HG02970 (cell line): ENCODE measurements around the gene ENG.
"Not testable (repeated sequence)": the region's sequence is repeated elsewhere in the genome, so short reads cannot be mapped to it uniquely, and the experiment has no call there.

Experiments used
- ATAC-seq: cut with Tn5 transposase; IDR thresholded peaks from one replicate; pipeline ENCODE4 v1.9.1; 2021; ENCODE audit warnings: mild to moderate bottlenecking, moderate library complexity, moderate number of reproducible peaks; ENCODE audit not compliant: unreplicated experiment, low FRiP score

Gene ENG

DNA sequence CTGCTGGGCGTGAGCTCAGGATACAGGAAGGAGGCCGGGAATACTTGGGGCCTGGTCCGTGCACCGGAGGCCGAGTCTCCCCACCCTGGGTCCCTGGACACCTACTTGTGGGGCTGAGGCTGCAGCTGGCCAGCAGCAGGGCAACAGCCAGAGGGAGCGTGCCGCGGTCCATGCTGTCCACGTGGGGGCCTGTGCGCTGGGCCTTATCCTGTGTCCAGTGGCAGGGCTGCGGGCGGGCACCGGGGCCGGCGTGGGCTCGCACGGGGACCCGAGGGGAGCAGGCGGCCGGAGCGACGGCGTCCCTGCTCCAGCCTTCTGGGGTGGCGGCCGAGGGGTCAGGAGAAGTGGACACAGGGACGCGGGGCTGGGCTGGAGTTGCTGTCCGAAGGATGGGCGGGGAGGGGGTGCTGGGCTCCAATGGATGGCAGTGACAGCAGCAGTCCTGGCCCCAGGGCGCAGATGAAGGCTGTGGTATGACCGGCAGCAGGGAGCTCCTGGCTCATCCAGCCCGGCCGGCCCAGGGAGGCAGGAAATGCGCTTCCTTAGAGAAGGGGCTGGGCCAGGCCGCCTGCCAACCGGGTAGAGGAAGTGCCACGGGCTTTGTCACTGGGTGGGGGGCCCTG, at the start of gene ENG:
ENG (minus strand) TSS at position 475 of the 623 bp plus-strand sequence; CDS start at position 172, 303 bp downstream.
- ATAC-seq = no peak

DNA sequence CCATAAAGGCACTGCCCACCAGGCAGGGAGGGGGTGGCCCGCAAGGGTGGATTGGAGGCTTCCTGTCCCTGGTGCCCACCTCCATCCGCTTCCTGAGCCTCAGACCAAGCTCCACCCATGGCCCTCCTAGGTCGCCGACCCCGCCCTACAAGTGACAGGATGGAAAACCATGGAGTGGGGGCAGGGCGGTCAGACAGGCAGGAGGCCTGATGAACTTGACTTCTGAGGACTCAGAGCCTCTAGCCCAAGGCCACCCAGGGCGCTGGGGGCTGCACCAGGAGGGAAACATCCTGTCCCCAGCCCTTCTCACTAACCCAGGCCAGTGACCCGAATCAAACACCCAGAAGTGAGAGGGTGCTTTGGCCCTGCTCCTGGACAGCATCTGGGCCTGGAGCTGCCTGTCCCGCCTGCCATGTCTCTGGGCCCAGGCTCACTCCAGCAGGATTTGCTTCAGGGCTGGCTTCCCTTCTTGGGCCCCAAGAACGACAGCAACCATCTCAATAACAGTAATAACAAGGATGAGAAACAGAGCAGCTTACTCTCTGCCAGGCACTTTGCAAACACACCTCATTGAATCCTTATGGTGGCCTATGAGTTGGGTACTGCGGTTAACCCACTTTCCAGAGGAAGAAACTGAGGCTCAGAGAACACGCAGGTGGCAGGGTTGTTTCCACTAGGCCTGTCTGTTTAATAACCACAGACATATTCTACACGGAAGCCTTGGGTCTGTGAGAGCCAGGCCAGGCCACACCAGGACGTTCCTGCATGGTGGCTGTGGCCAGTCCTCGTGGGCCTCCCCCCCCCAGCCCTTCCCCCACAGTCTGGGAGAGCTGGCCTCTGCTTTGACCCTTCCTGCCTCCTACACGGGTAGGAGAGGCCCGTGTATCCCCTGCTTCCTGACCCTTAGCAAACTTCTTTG, 49.4 kb upstream of the ENG start:
- no peak for ATAC-seq

- peak; percentile 65 for ATAC-seq
Observed at GRCh38 chr9:127899128-127899943, 44.9 kb upstream of the ENG start, which contains the start of gene ST6GALNAC6. Gene ST6GALNAC6 (minus strand): TSS chr9:127899603. CDS start chr9:127897981, 1,622 bp downstream.

DNA sequence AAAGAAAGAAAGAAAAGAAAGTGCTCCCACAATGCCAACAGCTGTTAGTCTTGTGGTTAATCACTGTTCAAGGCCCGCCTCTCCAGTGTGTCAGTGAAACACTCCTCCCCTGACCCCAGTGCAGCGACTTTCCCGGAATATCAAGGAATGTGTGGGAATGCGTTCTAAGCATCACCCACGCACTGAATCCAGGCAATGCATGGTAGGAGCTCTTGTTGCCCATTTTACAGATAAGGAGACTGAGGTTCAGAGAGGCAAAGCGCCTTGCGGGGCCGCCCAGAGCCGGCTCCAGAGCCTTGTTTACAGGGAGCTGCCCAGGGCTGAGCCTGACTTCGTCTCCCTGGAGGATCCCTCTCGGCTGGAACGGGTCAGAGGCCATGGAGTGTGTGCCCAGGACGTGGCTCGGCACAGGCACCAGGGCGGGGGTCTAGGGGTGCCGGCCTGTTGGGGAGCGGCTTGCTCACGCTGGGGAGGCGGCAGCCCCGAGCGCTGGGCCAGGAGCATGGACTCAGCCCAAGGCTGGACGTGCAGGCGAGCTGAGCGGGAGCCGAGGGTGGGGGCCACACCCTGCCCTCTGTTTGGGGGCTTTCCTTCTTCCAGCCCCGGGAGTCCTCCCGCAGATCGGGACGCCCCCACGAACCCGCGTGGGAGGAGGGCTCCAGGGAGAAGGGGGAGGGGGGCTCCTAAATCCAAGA, 44.1 kb upstream of the ENG start:
- ATAC-seq = no peak

DNA sequence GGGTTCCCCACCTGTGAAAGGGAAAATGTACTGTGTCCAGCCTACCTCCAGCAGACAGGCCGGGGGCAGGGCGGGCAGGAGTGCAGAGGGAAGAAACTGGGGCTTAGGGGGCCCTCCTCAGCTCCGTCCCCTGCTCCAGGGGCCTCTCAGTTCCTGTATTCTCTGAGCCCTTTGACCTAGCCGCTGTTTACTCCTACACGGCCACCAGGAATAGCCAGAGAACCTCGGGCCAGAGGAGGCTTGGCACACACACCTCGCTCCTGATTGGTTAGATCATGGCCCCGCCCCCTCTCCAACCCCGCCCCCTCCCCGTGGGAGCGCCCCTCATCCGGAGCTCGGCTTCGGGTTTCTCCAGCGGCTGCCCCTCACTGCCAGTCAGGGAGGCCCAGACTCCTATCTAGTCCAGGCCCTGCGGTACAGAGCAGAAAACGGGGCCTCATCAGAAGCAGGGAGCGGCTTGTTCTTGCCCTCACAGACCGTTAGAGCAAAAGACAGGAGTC, 42.8 kb upstream of the ENG start:
- ATAC-seq = no peak

- ATAC-seq = no peak
Observed at GRCh38 chr9:127896395-127897192, 42.1 kb upstream of the ENG start.

GRCh38 chr9:127895811-127896210, 41.4 kb upstream of the ENG start:
- ATAC-seq = no peak

DNA sequence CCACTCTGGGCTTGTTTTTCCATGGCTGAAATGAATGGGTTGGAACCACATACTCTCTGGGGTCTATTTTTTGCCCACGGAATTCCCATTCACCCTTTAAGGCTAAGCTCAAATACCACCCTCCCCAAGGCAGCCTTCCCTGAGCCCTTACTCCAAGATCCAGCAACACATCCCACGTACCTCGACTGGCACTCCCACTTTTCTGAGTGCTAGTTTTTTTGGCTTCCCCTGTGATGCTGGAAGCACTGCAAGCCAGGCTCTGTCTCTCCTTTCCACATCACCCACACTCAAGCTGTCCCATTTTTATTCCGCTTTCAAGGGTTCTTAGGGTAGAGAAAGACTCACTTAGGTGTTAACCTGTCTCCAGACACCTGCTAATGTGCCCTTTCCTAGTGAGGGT, 38.9 kb upstream of the ENG start:
- ATAC-seq = no peak

DNA sequence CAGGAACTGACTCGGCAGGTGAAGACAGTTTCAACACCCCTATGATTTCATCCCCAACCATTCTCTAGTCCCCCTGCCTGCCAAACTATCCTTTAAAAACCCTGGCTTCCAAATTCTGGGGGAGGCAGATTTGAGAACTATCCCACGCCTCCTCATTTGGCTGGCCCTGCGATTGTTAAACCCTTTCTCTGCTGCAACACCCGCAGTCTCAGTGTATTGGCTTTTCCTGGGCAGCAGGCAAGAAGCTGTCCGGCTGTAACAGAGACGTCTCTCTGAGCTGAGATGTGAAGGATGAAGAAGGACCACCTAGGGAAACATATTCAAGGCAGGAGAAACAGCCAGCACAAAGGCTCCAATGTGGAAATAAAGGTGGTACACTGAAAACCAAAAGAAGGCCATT, 38.4 kb upstream of the ENG start:
- ATAC-seq = no peak

- ATAC-seq = no peak
Observed at GRCh38 chr9:127890053-127890452, 35.6 kb upstream of the ENG start.

DNA sequence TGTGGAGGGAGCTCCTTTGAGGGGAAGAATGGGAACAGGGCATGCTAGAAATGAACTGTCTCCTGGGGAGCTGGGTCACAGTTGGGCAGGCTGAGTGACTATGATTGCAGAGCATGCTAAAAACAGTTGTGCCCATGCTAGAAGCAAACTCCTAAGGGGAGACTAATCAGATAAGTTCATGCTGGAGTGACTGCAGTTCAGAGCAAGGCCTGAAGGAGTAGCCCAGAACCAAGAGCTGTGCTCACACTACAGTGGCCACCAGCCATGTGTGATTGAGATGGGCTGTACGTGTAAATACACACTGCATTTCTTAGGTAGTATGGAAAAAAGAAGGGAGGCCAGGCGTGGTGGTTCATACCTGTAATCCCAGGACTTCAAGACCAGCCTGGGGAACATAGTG, 33.3 kb upstream of the ENG start:
- ATAC-seq = no peak

- ATAC-seq = no peak
Observed at GRCh38 chr9:127886401-127886972, 32.0 kb upstream of the ENG start.

DNA sequence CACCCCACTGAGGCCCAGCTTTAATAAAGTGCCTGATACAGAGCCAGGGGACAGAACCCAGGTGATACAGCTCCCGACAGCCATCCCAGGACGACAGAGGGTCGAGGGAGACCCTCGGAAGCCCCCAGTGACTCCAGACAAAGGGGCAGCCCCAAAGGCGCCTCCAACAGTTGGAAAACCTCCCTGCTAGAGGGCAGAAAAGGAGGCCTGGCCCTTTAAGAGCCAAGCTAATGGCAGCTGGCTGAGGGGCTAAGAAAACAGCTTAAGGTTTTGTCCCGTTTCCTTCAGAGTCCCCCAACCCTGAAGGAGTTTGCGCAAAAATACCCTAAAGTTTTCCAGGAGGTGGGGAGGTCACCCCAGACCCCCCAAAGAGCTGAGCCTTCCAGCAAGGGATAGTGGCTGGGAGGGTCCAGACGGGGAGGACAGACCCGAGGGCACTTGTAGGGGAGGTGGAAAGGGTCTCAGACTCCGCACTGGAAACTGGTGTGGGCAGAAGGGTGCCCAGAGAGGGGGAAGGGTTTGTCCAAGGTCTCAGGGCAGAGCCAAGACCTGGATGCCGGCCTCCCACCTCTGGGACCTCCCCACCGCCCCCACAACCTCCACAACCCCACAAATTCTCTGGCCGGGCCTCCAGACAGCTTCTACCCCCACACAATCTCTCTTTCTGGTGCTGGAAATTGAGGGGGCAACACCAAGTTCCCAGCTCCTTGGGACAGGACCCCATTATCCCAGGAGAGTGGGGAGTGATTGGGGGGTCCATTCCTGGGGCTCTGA, 31.2 kb upstream of the ENG start:
- ATAC-seq = no peak

- ATAC-seq = no peak
Observed at GRCh38 chr9:127884976-127885490, 30.6 kb upstream of the ENG start.

- ATAC-seq = no peak
Observed at GRCh38 chr9:127884427-127884911, 30.0 kb upstream of the ENG start.

- ATAC-seq = no peak
Observed at GRCh38 chr9:127883959-127884358, 29.5 kb upstream of the ENG start.

- ATAC-seq = not testable (repeated sequence)
Observed at GRCh38 chr9:127881715-127882114, 27.3 kb upstream of the ENG start.

DNA sequence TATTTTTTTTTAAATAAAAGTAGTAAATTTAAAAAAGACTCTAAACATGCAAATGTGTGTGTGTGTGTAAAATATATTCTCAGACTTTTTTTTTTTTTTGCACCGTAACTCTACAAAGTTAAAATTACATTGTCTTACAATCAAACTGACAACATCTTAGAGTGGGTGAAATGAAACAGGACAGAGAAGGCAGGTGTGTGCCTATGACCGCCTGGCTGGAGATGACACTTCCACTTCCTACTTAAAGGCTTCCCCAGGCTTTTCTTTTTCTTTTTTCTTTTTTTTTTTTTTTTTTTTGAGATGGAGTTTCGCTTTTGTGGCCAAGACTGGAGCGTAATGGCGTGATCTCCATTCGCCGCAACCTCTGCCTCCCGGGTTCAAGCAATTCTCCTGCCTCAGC, 25.7 kb upstream of the ENG start:
- ATAC-seq = no peak
